Measurements from ENCODE around the gene LMF1. TPM values are rescaled to one million over a fixed set of nuclear protein-coding genes. Genes with fewer than 3 reads are reported as not detected.

The LMF1 gene
- total RNA-seq, 1 donor, result 17.4 TPM

DNA sequence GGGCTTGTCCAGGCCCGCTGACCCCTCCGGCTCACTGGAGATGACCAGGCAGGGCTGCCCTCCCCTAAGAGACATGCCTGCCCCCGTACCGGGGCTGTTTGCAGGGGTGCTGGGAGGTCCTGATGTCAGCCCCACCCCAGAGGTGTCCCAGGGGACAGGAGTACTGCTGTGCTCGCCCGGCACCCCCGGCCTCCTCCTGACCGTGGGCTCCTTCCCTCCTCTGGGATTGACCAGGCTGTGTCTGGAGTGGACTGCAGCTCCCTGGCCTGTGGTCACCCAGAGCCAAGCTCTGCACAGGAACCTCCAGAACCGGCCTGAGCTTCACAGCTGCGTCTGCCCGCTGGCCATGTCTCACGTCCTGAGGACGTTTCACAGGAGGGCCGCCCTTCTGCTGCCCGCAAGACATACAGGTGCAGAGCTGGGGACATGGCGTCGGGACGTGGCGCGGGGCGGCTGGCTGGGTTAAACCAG, 53.2 kb downstream of the LMF1 start:
- Histone ChIP-seq H3K4me3 (ENCODE audit: low read length) (no peak overlapping the region), H3K9me3 (ENCODE audit: low read depth, low read length) (no peaks in the 10 kb centered on the region), H3K4me1 (ENCODE audit: insufficient read depth, low read length) (no peaks in the 10 kb centered on the region), H3K27me3 (ENCODE audit: insufficient read depth, low read length) (no peaks in the 10 kb centered on the region)

DNA sequence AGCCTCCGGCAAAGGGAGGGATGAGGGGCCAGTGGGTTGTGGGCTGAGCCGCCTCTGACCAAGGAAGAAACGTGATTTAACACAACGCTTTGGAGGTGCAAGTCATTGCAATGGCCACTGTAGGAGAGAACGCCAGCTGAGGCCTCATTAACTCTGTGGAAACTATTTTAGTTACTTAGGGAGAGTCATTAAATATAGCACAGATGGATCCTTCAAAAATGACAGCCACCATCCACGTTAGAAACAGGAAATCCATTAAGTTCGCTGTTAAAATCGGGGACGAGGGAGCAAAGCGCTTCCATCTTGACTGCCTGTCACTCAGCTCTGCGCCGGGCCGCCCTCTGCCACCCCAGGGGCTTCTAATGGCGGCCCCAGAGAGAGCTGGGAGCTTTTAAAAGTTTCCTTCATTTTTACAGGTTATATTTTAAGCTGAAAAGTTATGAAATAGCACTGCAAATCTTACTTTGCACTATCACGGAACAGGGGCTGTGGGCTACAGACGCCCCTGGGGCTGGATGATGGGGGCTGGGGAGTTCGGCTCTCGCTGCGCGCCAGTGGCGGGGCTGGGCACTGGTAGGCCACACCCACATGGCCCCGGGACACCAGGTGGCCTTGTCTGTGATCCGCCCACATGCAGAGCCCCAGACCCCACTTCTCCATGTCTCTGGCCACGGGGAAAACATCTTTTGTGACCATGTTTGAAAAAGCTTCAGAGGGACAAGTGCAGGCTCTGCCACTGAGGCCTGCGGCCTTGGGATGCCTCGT, 54.6 kb downstream of the LMF1 start:
- H3K4me1 ChIP-seq (ENCODE audit: insufficient read depth, low read length), result no peaks in the 10 kb centered on the region
- H3K4me3 ChIP-seq (ENCODE audit: low read length), result no peak overlapping the region
- H3K27me3 ChIP-seq (ENCODE audit: insufficient read depth, low read length), result no peaks in the 10 kb centered on the region
- no peaks in the 10 kb centered on the region for H3K9me3 ChIP-seq (ENCODE audit: low read depth, low read length)

DNA sequence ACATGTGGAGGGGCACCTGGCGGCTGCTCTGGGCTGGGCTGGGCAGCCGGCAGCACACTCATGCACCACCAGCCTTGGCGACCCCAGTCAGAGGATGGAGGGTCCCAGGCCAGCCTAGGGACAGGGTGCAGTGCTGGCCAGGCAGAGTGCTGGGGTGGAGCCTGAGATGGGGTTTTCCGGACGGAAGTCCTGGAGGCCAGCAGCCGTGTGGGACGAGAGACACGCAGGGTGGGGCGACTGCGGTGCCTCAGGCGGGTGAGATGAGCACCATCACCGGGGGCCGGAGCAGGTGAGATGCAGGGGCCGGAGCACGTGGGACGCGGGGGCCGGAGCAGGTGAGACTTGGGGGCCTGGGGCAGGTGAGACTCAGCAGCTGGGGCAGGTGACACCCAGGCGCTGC, 55.2 kb downstream of the LMF1 start:
- Histone ChIP-seq H3K4me3 (ENCODE audit: low read length) (no peak overlapping the region), H3K27me3 (ENCODE audit: insufficient read depth, low read length) (no peaks in the 10 kb centered on the region), H3K9me3 (ENCODE audit: low read depth, low read length) (no peaks in the 10 kb centered on the region), H3K4me1 (ENCODE audit: insufficient read depth, low read length) (no peaks in the 10 kb centered on the region)

DNA sequence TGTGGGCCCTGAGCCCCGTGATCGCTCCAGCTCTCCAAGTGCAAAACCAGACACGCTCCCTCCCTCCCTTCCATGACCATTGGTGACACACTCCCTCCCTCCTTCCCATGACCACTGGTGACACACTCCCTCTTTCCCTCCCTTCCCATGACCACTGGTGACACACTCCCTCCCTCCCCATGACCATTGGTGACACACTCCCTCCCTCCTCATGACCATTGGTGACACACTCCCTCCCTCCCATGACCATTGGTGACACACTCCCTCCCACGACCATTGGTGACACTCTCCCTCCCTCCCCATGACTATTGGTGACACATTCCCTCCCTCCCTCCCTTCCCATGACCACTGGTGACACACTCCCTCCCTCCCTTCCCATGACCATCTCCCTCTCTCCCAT, 56.3 kb downstream of the LMF1 start:
- no peaks in the 10 kb centered on the region for H3K27me3 ChIP-seq (ENCODE audit: insufficient read depth, low read length)
- H3K4me3 ChIP-seq (ENCODE audit: low read length), result no peak overlapping the region
- no peaks in the 10 kb centered on the region for H3K4me1 ChIP-seq (ENCODE audit: insufficient read depth, low read length)
- no peaks in the 10 kb centered on the region for H3K9me3 ChIP-seq (ENCODE audit: low read depth, low read length)

GRCh38 chr16:913817-914439, 56.9 kb downstream of the LMF1 start:
- Histone ChIP-seq H3K9me3 (ENCODE audit: low read depth, low read length) (no peaks in the 10 kb centered on the region), H3K4me1 (ENCODE audit: insufficient read depth, low read length) (no peaks in the 10 kb centered on the region), H3K27me3 (ENCODE audit: insufficient read depth, low read length) (no peaks in the 10 kb centered on the region), H3K4me3 (ENCODE audit: low read length) (no peak overlapping the region)

GRCh38 chr16:912684-913613, 57.8 kb downstream of the LMF1 start:
- no peak overlapping the region for H3K4me3 ChIP-seq (ENCODE audit: low read length)

DNA sequence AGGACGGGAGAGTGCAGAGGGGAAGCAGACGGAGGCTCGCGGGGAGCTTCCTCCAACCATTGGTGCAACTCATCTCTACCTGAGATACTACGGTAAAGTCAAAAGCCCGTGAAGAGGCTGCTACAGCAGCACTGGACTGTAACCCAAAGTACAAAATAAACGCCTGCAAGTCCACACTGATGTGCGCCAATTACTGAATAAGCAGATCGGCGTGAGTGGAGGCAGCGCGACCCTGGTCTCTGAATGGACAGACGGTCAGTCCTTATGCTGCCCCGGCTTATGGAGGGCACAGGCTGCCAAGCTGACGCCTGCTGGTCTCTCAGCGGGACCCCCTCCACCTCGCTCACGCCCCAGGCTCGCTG, 58.5 kb downstream of the LMF1 start:
- no peaks in the 10 kb centered on the region for H3K4me1 ChIP-seq (ENCODE audit: insufficient read depth, low read length)
- H3K27me3 ChIP-seq (ENCODE audit: insufficient read depth, low read length), result no peaks in the 10 kb centered on the region
- no peaks in the 10 kb centered on the region for H3K9me3 ChIP-seq (ENCODE audit: low read depth, low read length)
- H3K4me3 ChIP-seq (ENCODE audit: low read length), result no peak overlapping the region

More at GRCh38 chr16:912684-913613, 57.8 kb downstream of the LMF1 start:
- no peaks in the 10 kb centered on the region for H3K9me3 ChIP-seq (ENCODE audit: low read depth, low read length)
- no peaks in the 10 kb centered on the region for H3K27me3 ChIP-seq (ENCODE audit: insufficient read depth, low read length)
- no peaks in the 10 kb centered on the region for H3K4me1 ChIP-seq (ENCODE audit: insufficient read depth, low read length)

DNA sequence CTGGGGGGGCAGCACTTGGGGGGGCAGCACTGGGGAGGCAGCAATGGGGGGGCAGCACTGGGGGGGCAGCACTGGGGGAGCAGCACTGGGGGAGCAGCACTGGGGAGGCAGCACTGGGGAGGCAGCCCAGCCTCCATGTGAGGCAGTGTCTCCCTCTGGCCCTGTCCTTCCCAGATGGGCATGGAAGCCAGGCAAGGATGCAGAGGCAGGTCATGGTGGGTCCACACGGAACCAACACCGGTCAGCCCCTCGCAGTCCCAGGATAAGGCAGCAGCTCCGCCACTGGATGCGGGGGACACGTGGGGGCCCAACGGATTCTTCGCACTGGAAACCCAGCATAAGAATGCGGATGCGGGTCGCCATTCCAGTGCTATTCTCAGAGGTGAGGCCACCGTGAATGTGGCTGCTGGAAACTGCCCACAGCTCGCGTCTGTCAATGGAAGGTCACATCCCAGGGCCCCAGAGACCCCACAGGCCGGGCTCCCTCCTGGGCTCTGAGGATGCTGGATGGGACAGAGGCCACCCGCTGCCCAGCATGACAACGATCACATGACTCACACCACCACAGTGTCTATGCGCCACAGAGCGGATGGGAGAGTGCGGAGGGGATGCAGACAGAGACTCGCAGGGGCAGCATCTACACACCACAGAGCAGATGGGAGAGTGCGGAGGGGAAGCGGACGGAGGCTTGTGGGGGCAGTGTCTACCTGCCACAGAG, 59.0 kb downstream of the LMF1 start:
- no peaks in the 10 kb centered on the region for H3K4me1 ChIP-seq (ENCODE audit: insufficient read depth, low read length)
- no peak overlapping the region for H3K4me3 ChIP-seq (ENCODE audit: low read length)
- H3K27me3 ChIP-seq (ENCODE audit: insufficient read depth, low read length), result no peaks in the 10 kb centered on the region
- no peaks in the 10 kb centered on the region for H3K9me3 ChIP-seq (ENCODE audit: low read depth, low read length)

- no peak overlapping the region for H3K4me3 ChIP-seq (ENCODE audit: low read length)
- H3K27me3 ChIP-seq (ENCODE audit: insufficient read depth, low read length), result no peaks in the 10 kb centered on the region
- H3K9me3 ChIP-seq (ENCODE audit: low read depth, low read length), result no peaks in the 10 kb centered on the region
- no peaks in the 10 kb centered on the region for H3K4me1 ChIP-seq (ENCODE audit: insufficient read depth, low read length)
These were observed 59.7 kb downstream of the LMF1 start for GRCh38 chr16:911101-911500.

GRCh38 chr16:910181-910580, 60.6 kb downstream of the LMF1 start:
- Histone ChIP-seq H3K9me3 (ENCODE audit: low read depth, low read length) (no peaks in the 10 kb centered on the region), H3K27me3 (ENCODE audit: insufficient read depth, low read length) (no peaks in the 10 kb centered on the region), H3K4me3 (ENCODE audit: low read length) (no peak overlapping the region), H3K4me1 (ENCODE audit: insufficient read depth, low read length) (no peaks in the 10 kb centered on the region)

DNA sequence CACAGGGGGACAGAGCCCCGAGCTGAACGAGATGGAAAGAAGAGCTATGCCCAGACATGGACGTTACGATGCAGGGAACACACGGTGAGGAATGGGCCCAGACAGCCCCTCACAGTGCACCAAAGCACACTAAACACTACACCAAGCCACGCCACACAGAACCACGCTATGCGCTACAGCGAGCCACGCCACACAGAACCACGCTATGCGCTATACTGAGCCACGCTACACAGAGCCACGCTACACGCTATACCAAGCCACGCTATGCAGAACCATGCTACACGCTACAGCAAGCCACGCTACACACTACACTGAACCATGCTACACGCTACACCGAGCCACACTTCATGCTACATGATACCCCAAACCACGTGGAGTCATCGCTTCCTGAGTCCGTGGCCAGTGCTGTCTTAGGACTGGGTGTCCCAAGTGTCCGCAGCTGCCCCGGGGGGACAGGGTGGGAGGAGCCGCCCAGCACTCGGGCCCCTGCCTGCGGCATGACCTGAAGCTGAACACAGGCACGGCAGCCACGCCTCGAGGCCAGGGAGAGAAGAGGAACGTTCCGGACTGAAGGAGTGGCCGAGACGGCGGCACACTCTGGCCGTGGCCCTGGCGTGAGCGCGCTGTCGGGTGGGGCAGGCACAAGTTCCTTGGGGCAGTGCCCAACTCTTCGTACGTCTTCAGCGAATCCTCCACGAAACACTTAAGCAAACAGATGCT, 61.3 kb downstream of the LMF1 start:
- Histone ChIP-seq H3K4me3 (ENCODE audit: low read length) (no peak overlapping the region), H3K27me3 (ENCODE audit: insufficient read depth, low read length) (no peaks in the 10 kb centered on the region), H3K4me1 (ENCODE audit: insufficient read depth, low read length) (no peaks in the 10 kb centered on the region), H3K9me3 (ENCODE audit: low read depth, low read length) (no peaks in the 10 kb centered on the region)

- no peak overlapping the region for H3K4me3 ChIP-seq (ENCODE audit: low read length)
These were observed 62.1 kb downstream of the LMF1 start for GRCh38 chr16:908526-909155.

DNA sequence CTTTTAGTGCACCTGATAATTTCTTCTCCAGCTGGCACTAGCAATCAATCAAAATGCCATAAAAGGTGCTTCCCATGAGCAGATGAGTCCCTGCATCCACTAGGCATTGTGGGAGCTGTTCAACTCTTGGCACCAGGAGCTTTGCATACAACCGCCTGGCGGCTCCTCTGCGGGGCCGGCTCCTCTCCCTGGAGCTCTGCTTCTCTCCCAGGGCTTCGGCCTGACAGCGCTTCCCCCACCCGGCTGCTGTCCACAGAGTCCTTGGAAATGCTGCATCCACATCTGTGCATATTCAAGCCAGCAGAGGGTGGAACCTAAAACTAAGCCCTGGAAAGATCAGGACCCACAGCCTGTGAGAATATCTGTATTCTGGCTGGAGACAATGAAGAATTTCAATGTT, 62.9 kb downstream of the LMF1 start:
- no peaks in the 10 kb centered on the region for H3K27me3 ChIP-seq (ENCODE audit: insufficient read depth, low read length)

More at GRCh38 chr16:908526-909155, 62.1 kb downstream of the LMF1 start:
- Histone ChIP-seq H3K9me3 (ENCODE audit: low read depth, low read length) (no peaks in the 10 kb centered on the region), H3K27me3 (ENCODE audit: insufficient read depth, low read length) (no peaks in the 10 kb centered on the region), H3K4me1 (ENCODE audit: insufficient read depth, low read length) (no peaks in the 10 kb centered on the region)

GRCh38 chr16:907361-907760, 63.4 kb downstream of the LMF1 start:
- no peaks in the 10 kb centered on the region for H3K9me3 ChIP-seq (ENCODE audit: low read depth, low read length)
- no peaks in the 10 kb centered on the region for H3K4me1 ChIP-seq (ENCODE audit: insufficient read depth, low read length)
- H3K27me3 ChIP-seq (ENCODE audit: insufficient read depth, low read length), result no peaks in the 10 kb centered on the region
- no peak overlapping the region for H3K4me3 ChIP-seq (ENCODE audit: low read length)

More for the DNA sequence above, 62.9 kb downstream of the LMF1 start:
- no peak overlapping the region for H3K4me3 ChIP-seq (ENCODE audit: low read length)
- H3K9me3 ChIP-seq (ENCODE audit: low read depth, low read length), result no peaks in the 10 kb centered on the region
- no peaks in the 10 kb centered on the region for H3K4me1 ChIP-seq (ENCODE audit: insufficient read depth, low read length)

Data from mononuclear cell (primary cell).